Large intestine (tissue), 12 donors: ENCODE results near the gene RCN2. TPM values are rescaled to one million over a fixed set of nuclear protein-coding genes. Genes with fewer than 3 reads are reported as not detected.
"Not testable (repeated sequence)": the region's sequence is repeated elsewhere in the genome, so short reads cannot be mapped to it uniquely, and the experiment has no call there.

ENCODE experiments used
- DNase-seq, 2 donors: peaks; one replicate each; pipeline versions ENCODE4 v3.0.0 to v3.0.0-alpha.2; 2013
- H3K27ac ChIP-seq: one replicate; pipeline ENCODE4 v1.5.1; 2013; ENCODE audit warnings: low read length
- H3K27me3 ChIP-seq: 2 replicates; pipeline ENCODE4 v1.6.1; 2013; ENCODE audit warnings: low read length; ENCODE audit not compliant: control insufficient read depth, insufficient read depth
- H3K36me3 ChIP-seq: 2 replicates; pipeline ENCODE4 v1.6.1; 2013; ENCODE audit warnings: low read length; ENCODE audit not compliant: control insufficient read depth, insufficient read depth
- H3K4me1 ChIP-seq: one replicate; pipeline ENCODE4 v1.6.1; 2013; ENCODE audit warnings: low read length; ENCODE audit not compliant: control insufficient read depth, insufficient read depth
- H3K4me3 ChIP-seq: one replicate; pipeline ENCODE4 v1.5.1; 2013; ENCODE audit warnings: low read length
- H3K9me3 ChIP-seq: one replicate; pipeline ENCODE4 v1.6.1; 2013; ENCODE audit warnings: mild to moderate bottlenecking, low read depth, low read length, moderate library complexity; ENCODE audit not compliant: control insufficient read depth
- WGBS: methylation state at CpG from one replicate; pipeline ENCODE4 v1.1.5; 2013; ENCODE audit warnings: low lambda C conversion rate; ENCODE audit not compliant: insufficient coverage; 5-methylcytosine and 5-hydroxymethylcytosine counted together
- long read RNA-seq, 11 donors: transcript quantifications; one replicate each; lab custom pipeline, GENCODE V29; 2026
- polyA plus RNA-seq: library from polyadenylated mRNA; unstranded; fragments of 120-200 nt; gene quantifications from one replicate; pipeline ENCODE4 v1.2.1, GENCODE V29; 2013

The RCN2 gene, protein sequence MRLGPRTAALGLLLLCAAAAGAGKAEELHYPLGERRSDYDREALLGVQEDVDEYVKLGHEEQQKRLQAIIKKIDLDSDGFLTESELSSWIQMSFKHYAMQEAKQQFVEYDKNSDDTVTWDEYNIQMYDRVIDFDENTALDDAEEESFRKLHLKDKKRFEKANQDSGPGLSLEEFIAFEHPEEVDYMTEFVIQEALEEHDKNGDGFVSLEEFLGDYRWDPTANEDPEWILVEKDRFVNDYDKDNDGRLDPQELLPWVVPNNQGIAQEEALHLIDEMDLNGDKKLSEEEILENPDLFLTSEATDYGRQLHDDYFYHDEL
- 80.1 TPM for polyA plus RNA-seq
- long read RNA-seq, donor 1, full-length matches to known transcripts = 24 of 46 reads
- long read RNA-seq, donor 1, partial matches to known transcripts = 22 of 46 reads
- long read RNA-seq, donor 1, other reads (novel, unspliced or antisense) = 0 of 46 reads
- long read RNA-seq, donor 2, full-length matches to known transcripts = 45 of 82 reads
- long read RNA-seq, donor 2, partial matches to known transcripts = 37 of 82 reads
- long read RNA-seq, donor 2, other reads (novel, unspliced or antisense) = 0 of 82 reads
- long read RNA-seq, donor 3 = 0 reads
- long read RNA-seq, donor 4, full-length matches to known transcripts = 6 of 18 reads
- long read RNA-seq, donor 4, partial matches to known transcripts = 12 of 18 reads
- long read RNA-seq, donor 4, other reads (novel, unspliced or antisense) = 0 of 18 reads
- long read RNA-seq, donor 5, full-length matches to known transcripts = 32 of 32 reads
- long read RNA-seq, donor 5, partial matches to known transcripts = 0 of 32 reads
- long read RNA-seq, donor 5, other reads (novel, unspliced or antisense) = 0 of 32 reads
- long read RNA-seq, donor 6, full-length matches to known transcripts = 54 of 133 reads
- long read RNA-seq, donor 6, partial matches to known transcripts = 79 of 133 reads
- long read RNA-seq, donor 6, other reads (novel, unspliced or antisense) = 0 of 133 reads
- long read RNA-seq, donor 7, full-length matches to known transcripts = 31 of 31 reads
- long read RNA-seq, donor 7, partial matches to known transcripts = 0 of 31 reads
- long read RNA-seq, donor 7, other reads (novel, unspliced or antisense) = 0 of 31 reads
- long read RNA-seq, donor 8, full-length matches to known transcripts = 55 of 61 reads
- long read RNA-seq, donor 8, partial matches to known transcripts = 6 of 61 reads
- long read RNA-seq, donor 8, other reads (novel, unspliced or antisense) = 0 of 61 reads
- long read RNA-seq, donor 9, full-length matches to known transcripts = 44 of 52 reads
- long read RNA-seq, donor 9, partial matches to known transcripts = 8 of 52 reads
- long read RNA-seq, donor 9, other reads (novel, unspliced or antisense) = 0 of 52 reads
- long read RNA-seq, donor 10, full-length matches to known transcripts = 59 of 59 reads
- long read RNA-seq, donor 10, partial matches to known transcripts = 0 of 59 reads
- long read RNA-seq, donor 10, other reads (novel, unspliced or antisense) = 0 of 59 reads
- long read RNA-seq, donor 11, full-length matches to known transcripts = 36 of 36 reads
- long read RNA-seq, donor 11, partial matches to known transcripts = 0 of 36 reads
- long read RNA-seq, donor 11, other reads (novel, unspliced or antisense) = 0 of 36 reads

DNA sequence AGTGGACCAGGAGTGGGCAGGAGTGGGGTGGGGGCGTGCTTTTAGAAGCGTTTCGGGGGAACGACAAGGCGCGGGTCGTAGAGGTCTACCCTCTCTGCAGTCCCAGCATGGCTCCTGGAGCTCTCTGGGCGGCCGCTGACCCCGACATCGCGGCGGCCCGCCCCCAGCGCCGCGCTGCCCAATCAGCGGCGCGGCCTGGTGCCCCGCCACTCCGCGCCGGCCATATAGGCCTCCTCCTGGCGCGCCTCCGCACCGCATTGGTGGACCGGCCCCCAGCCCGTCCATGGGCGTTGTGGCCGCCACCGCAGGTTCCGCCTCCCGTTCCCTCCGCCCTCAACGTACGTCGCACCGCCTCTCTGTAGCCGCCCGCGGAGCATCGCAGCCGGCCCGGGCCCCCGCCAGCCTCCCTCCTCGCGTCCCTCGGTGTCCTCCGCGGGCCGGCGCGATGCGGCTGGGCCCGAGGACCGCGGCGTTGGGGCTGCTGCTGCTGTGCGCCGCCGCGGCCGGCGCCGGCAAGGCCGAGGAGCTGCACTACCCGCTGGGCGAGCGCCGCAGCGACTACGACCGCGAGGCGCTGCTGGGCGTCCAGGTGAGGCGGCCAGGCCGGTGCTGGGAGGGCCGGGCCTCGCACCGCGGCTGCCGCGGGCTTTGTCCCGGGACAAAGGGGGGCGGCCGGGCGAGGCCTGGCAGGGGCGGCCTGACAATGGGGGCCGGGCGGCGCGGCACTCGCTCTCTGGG lies at the start of gene RCN2:
RCN2 (plus strand) TSS at position 353 of the 738 bp plus-strand sequence; CDS start at position 446, 93 bp downstream.
- no CpG with 5 or more reads among the region's 96 CpGs for WGBS

DNA sequence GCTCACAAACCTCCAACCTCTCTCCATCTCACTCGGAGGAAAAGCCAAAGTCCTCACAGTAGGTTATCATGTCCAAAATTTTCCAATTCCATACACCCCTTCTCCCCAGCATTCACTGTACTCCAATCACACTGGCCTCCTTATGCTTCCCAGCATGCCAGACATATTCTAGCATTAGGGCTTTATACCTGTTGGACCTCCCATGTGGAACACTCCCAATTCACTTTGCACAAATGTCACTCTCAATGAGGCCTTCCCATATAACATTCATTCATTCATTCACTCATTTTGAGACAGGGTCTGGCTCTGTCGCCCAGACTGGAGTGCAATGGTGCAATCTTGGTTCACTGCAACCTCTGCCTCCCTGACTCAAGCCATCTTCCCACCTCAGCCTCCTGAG lies 46.3 kb upstream of the RCN2 start:
- no peak for DNase-seq
- no peaks in the 10 kb centered on the region for H3K9me3 ChIP-seq
- H3K27ac ChIP-seq = no peak overlapping the region
- no peak overlapping the region for H3K4me3 ChIP-seq
- peaks cover 3% of the 10 kb centered on the region for H3K36me3 ChIP-seq
- WGBS = 89% methylated on average over 1 of the region's 2 CpGs
- no peaks in the 10 kb centered on the region for H3K4me1 ChIP-seq
- H3K27me3 ChIP-seq = no peaks in the 10 kb centered on the region

More for the DNA sequence above, at the start of gene RCN2:
- peaks cover 17% of the 10 kb centered on the region for H3K4me1 ChIP-seq
- peak; percentile 96 to 98 for DNase-seq
- peak within 1 kb of the TSS; percentile 78 for H3K4me3 ChIP-seq
- peaks cover 15% of the 10 kb centered on the region for H3K36me3 ChIP-seq
- peak within 1 kb of the TSS; percentile 87 for H3K27ac ChIP-seq
- H3K9me3 ChIP-seq = no peaks in the 10 kb centered on the region
- H3K27me3 ChIP-seq = no peaks in the 10 kb centered on the region

DNA sequence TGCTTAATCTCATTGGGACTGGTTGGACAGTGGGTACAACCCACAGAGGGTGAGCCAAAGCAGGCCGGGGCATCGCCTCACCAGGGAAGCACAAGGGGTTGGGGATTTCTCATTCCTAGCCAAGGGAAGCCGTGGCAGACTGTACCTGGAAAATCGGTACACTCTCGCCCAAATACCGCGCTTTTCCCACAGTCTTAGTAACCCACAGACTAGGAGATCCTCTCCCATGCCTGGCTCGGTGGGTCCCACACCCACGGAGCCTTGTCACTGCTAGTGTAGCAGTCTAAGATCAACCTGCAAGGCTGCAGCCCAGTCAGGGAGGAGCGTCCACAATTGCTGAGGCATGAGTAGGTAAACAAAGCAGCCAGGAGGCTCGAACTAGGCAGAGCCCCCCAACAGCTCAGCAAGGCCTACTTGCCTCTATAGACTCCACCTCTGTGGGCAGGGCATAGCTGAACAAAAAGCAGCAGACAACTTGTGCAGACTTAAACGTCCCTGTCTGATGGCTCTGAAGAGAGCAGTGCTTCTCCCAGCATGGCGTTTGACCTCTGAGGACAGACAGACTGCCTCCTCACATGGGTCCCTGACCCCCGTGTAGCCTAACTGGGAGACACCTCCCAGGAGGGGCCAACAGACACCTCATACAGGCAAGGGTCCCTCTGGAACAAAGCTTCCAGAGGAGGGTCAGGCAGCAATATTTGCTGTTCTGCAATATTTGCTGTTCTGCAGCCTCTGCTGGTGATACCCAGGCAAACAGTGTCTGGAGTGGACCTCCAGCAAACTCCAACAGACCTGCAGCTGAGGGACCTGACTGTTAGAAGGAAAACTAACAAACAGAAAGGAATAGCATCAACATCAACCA lies 44.0 kb upstream of the RCN2 start:
- not testable (repeated sequence) for DNase-seq, H3K4me1 ChIP-seq, H3K36me3 ChIP-seq, H3K4me3 ChIP-seq, H3K9me3 ChIP-seq, H3K27me3 ChIP-seq, H3K27ac ChIP-seq
- whole genome bisulfite sequencing = no CpG with 5 or more reads among the region's 14 CpGs

DNA sequence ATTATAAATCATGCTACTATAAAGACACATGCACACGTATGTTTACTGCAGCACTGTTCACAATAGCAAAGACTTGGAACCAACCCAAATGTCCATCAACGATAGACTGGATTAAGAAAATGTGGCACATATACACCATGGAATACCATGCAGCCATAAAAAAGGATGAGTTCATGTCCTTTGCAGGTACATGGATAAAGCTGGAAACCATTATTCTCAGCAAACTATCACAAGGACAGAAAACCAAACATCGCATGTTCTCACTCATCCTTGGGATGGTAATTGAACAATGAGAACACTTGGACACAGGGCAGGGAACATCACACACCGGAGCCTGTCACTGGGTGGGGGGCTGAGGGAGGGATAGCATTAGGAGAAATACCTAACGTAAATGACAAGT lies 38.7 kb upstream of the RCN2 start:
- WGBS = no CpG with 5 or more reads among the region's 5 CpGs
- not testable (repeated sequence) for H3K9me3 ChIP-seq, H3K36me3 ChIP-seq, H3K27me3 ChIP-seq, H3K4me3 ChIP-seq, H3K27ac ChIP-seq, DNase-seq, H3K4me1 ChIP-seq

DNA sequence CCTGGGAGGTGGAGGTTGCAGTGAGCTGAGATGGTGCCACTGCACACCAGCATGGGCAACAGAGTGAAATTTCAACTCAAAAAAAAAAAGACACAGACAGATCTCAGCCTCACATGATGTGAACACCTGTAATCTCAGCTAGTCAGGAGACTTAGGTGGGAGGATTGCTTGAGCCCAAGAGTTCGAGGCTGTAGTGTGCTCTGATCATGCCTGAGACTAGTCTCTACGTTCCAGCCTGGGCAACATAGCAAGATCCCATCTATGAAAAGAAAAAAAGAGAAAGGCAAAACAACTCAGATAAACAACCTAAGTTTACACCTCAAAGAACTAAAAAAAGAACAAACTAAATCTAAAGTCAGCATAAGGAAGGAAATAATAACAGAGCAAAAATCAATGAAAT lies 37.4 kb upstream of the RCN2 start:
- no peak overlapping the region for H3K4me3 ChIP-seq
- H3K27ac ChIP-seq = no peak overlapping the region
- no peaks in the 10 kb centered on the region for H3K4me1 ChIP-seq
- no peak for DNase-seq
- H3K36me3 ChIP-seq = peaks cover 6% of the 10 kb centered on the region
- no peaks in the 10 kb centered on the region for H3K27me3 ChIP-seq
- 100% methylated on average over 2 of the region's 2 CpGs for WGBS
- H3K9me3 ChIP-seq = peaks cover 3% of the 10 kb centered on the region

DNA sequence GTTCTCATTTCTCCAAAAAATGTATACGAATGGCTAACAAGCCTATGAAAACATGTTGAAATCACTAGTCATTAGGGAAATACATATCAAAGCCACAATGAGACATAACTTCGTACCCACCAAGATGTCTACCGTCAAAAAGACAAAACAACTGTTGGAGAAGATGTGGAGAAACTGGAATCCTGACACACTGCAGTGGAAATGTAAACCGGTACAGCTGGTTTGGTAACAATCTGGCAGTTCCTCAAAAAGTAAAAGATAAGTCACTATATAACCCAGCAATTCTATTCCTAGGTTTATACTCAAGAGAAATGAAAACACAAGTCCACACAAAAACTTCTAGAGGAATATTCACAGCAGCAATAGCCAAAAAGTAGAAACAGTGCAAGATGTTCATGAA lies 33.4 kb upstream of the RCN2 start:
- no peak for DNase-seq
- no peak overlapping the region for H3K4me3 ChIP-seq
- peaks cover 6% of the 10 kb centered on the region for H3K36me3 ChIP-seq
- H3K27me3 ChIP-seq = no peaks in the 10 kb centered on the region
- peaks cover 4% of the 10 kb centered on the region for H3K4me1 ChIP-seq
- WGBS = no CpG with 5 or more reads among the region's 4 CpGs
- peaks cover 7% of the 10 kb centered on the region for H3K9me3 ChIP-seq
- H3K27ac ChIP-seq = no peak overlapping the region

DNA sequence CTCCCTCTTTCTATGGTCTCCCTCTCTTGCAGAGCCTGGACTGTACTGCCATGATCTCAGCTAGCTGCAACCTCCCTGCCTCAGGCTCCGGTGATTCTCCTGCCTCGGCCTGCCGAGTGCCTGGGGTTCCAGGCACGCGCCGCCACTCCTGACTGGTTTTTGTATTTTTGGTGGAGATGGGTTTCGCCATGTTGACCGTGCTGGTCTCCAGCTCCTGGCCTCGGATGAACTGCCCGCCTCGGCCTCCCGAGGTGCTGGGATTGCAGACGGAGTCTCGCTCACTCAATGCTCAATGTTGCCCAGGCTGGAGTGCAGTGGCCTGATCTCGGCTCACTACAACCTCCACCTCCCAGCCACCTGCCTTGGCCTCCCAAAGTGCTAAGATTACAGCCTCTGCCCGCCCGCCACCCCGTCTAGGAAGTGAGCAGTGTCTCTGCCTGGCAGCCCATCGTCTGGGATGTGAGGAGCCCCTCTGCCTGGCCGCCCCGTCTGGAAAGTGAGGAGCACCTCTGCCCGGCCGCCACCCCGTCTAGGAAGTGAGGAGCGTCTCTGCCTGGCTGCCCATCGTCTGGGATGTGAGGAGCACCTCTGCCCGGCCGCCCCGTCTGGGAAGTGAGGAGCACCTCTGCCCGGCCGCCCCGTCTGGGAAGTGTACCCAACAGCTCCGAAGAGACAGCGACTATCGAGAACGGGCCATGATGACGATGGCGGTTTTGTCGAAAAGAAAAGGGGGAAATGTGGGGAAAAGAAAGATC lies 32.2 kb upstream of the RCN2 start:
- H3K27ac ChIP-seq, H3K4me3 ChIP-seq, DNase-seq, H3K9me3 ChIP-seq, H3K36me3 ChIP-seq, H3K27me3 ChIP-seq: not testable (repeated sequence)
- peaks cover 13% of the 10 kb centered on the region for H3K4me1 ChIP-seq
- no CpG with 5 or more reads among the region's 39 CpGs for WGBS

DNA sequence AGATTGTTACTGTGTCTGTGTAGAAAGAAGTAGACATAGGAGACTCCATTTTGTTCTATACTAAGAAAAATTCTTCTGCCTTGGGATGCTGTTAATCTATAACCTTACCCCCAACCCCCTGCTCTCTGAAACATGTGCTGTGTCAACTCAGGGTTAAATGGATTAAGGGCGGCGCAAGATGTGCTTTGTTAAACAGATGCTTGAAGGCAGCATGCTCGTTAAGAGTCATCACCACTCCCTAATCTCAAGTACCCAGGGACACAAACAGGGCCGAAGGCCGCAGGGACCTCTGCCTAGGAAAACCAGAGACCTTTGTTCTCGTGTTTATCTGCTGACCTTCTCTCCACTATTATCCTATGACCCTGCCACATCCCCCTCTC lies 31.6 kb upstream of the RCN2 start:
- H3K27ac ChIP-seq, H3K36me3 ChIP-seq: not testable (repeated sequence)
- WGBS = no CpG with 5 or more reads among the region's 6 CpGs

More for the DNA sequence above, 31.6 kb upstream of the RCN2 start:
- peaks cover 13% of the 10 kb centered on the region for H3K4me1 ChIP-seq
- not testable (repeated sequence) for H3K4me3 ChIP-seq, DNase-seq, H3K9me3 ChIP-seq, H3K27me3 ChIP-seq
